ENCODE results near the gene WFDC11.
"Not testable (repeated sequence)": the region's sequence is repeated elsewhere in the genome, so short reads cannot be mapped to it uniquely, and the experiment has no call there.

WFDC11 gene

GRCh38 chr20:45670139-45670538, at the start of gene WFDC11:
Gene WFDC11, minus strand, starts transcription at chr20:45670239. Its CDS starts 19,639 bp downstream, at chr20:45650600.
- no peak for FAIRE-seq

DNA sequence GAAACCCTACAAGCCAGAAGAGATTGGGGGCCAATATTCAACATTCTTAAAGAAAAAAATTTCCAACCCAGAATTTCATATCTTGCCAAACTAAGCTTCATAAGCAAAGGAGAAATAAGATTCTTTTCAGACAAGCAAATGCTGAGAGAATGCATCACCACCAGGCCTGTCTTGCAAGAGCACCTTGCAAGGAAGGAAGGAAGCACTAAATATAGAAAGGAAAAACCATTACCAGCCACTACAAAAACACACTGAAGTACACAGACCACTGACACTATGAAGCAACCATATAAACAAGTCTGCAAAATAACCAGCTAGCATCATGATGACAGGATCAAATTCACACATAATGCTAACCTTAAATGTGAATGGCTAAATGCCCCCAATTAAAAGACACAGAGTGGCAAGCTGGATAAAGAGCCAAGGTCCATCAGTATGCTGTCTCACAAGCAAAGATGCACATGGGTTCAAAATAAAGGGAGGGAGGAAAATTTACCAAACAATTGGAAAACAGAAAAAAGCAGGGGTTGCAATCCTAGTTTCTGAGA, 46.2 kb upstream of the WFDC11 start:
- not testable (repeated sequence) for FAIRE-seq

DNA sequence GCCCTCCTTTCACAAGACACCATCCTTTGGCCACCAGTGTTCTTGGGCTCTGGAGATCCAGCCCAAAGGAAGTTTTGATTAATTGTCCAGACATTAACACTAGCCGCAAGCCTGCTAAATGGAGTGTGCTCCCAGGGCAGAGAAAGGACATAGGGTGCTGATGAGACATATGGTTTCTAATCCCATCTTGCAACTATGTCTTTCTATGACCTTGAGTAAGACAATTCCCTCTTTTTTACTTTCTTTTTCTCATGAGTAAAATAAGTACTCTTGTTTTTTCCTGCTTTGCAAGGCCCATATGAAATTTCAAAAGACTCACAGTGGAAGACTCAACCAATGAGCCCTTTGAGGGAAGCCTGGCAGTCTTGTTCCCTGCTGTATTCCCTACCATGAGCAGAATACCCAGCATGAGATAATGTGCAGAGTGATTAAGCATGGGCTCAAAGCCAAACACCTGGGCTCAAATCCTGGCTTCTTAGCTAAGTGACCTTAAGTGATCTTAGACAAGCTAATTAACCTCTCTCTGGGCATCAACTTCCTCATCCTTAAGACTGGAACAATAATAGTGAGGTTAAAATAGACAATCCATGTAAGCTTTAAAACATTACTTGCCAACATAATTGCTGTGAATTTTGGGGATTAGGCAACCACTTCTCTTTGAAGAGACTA, 35.1 kb upstream of the WFDC11 start, which contains the start of gene WFDC10B:
Gene WFDC10B, minus strand, starts transcription at position 51 of the 669 bp plus-strand sequence. CDS start 19,027 bp downstream, outside the sequence.
- no peak for FAIRE-seq

- FAIRE-seq: no peak
Measured at GRCh38 chr20:45701873-45702272, 31.8 kb upstream of the WFDC11 start, which contains the start of gene WFDC13. Gene WFDC13, plus strand, starts transcription at chr20:45702038. Its CDS starts 86 bp downstream, at chr20:45702124.

- no peak for FAIRE-seq
Measured at GRCh38 chr20:45701104-45701503, 31.1 kb upstream of the WFDC11 start.

GRCh38 chr20:45695496-45695895, 25.5 kb upstream of the WFDC11 start:
- FAIRE-seq: no peak

GRCh38 chr20:45693346-45693745, 23.3 kb upstream of the WFDC11 start:
- FAIRE-seq: not testable (repeated sequence)

- no peak for FAIRE-seq
Measured at GRCh38 chr20:45685896-45686295, 15.9 kb upstream of the WFDC11 start.

DNA sequence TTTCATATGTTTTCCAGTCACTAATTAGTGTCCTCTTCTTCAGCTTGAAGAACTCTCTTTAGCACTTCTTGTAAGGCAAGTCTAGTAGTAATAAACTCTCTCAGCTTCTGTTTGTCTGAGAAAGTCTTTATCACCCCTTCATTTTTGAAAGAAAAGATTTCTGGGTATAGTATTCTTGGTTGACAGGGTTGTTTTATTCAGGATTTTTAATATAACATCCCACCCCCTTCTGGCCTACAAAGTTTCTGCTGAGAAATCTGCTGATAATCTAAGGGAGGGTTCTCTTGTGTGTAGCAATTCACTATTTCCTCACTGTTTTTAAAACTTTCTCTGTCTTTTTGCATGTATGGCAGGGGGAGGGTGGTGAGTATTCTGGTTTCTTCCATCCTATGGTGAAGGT, 9.6 kb upstream of the WFDC11 start:
- FAIRE-seq: no peak

GRCh38 chr20:45672765-45673164, 2.7 kb upstream of the WFDC11 start:
- FAIRE-seq: no peak

DNA sequence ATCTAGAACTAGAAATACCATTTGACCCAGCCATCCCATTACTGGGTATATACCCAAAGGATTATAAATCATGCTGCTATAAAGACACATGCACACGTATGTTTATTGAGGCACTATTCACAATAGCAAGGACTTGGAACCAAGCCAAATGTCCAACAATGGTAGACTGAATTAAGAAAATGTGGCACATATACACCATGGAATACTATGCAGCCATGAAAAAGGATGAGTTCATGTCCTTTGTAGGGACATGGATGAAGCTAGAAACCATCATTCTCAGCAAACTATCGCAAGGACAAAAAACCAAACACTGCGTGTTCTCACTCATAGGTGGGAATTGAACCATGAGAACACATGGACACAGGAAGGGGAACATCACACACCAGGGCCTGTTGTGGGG, 13.0 kb downstream of the WFDC11 start:
- not testable (repeated sequence) for FAIRE-seq

- not testable (repeated sequence) for FAIRE-seq
Measured at GRCh38 chr20:45651726-45652125, 18.3 kb downstream of the WFDC11 start.

DNA sequence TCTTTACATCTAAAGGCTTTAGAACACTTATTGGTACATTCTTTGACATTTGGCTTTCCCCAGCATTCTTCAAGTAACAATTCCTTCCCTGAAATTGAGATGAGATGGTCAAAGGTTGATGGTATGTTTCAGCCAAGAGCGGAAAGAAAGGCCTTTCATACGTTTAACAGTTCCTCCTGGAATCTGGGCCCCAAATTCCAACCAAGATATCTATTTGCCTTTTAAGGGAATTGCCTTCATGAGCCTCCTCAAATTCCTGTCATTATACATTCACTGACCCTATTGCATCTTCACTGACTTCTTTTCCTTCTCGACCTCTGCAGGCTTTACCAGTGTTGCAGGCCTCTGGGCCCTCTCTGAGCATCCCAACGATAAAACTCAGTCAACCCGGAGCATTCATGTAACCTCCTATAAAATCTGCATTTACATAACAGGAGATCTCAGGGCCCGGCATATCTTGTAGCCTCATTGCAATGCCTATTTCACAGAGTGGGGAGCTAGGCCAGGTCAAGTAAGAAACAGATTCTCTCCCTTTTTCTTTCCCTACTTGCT, 20.7 kb downstream of the WFDC11 start:
- FAIRE-seq: no peak

DNA sequence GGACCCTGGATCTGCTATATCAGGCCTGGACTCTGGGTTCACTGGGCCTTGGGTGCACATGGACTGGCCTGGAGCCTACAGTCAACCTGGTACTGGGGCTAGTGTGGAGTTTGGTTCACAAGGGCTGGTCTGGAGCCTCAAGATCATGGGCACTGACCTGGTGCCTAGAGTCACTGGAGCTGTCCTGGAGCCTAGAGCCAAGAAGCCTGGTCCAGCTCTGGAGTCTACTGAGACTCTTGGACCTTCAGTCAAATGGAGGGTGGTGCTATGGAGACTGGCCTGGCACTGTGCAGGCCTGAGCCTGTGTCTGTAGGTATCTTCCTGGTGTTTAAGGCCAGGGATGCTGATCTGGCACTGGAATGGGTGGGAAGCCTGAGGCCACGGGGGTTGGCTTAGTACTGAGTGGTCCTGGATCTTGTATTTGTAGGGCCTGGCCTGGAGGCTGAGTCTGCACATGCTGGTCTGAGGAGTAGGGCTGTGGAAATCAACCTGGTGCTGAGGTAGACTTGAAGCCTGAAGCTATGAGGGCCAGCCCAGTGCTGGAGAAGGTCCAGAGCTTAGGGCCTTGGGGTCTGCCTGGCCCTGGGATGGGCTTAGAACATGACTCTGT, 22.5 kb downstream of the WFDC11 start:
- FAIRE-seq: no peak

DNA sequence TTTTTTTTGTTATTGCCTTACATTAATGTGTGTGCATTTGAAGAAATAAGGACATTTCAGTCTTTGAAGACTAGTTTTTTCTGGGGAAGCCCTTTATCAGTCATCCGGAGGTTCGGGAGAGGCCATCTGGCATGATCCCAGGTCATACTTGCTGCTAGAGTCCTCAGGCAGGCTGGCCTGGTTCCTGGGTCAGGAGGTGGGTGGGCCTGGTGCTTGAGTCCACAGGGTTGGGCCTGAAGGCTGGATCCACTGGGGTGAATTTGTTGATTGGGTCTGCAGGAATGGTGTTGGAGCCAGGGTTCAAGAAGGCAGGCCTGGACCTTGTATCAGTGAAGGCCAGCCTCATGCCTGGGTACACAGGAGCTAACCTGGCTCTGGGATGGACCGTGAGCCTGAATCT, 23.2 kb downstream of the WFDC11 start:
- no peak for FAIRE-seq

DNA sequence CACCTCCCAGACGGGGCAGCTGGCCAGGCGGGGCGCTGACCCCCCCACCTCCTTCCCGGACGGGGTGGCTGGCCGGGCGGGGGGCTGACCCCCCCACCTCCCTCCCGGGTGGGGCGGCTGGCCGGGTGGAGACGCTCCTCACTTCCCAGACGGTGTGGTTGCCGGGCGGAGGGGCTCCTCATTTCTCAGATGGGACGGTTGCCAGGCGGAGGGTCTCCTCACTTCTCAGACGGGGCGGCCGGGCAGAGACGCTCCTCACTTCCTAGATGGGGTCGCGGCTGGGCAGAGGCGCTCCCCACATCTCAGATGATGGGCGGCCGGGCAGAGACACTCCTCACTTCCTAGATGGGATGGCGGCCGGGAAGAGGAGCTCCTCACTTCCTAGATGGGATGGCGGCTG, 24.2 kb downstream of the WFDC11 start:
- not testable (repeated sequence) for FAIRE-seq

- FAIRE-seq: not testable (repeated sequence)
Measured at GRCh38 chr20:45641076-45641475, 29.0 kb downstream of the WFDC11 start.

DNA sequence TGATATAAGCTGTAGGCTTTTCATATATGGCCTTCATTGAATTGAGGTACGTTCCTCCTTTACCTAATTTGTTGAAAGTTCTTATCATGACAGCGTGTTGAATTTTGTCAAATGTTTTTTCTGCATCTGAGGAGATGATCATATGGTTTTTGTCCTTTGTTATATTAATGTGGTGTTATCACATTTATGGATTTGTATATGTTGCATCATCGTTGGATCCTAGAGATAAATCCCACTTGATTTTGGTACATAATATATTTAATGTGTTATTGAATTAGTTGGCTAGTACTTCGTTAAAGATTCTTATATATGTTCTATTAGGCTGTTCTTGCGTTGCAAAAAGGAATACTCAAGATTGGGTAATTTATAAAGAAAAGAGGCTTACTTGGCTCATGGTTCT, 30.4 kb downstream of the WFDC11 start:
- FAIRE-seq: no peak

GRCh38 chr20:45636513-45636912, 33.5 kb downstream of the WFDC11 start:
- FAIRE-seq: no peak

DNA sequence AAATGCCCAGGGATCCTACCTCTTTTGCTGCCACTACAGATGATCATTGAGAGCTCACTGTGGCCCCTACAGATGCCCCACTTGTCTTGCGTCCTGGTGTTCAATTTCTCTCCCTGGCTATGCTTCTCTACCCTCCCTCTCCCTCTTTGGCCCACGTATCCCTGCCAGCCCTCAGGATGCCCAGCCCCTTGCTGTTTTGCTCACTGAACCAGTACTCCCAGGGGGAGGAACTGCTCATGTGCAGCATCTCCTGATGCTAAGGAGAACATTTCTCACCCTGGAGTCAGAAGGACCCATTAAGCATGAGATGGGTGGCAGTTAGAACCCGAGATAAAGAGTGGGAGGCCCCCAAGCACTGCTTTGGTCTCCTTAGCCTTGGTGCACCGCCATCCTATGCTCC, 38.9 kb downstream of the WFDC11 start, which contains the start of gene WFDC9:
Gene WFDC9, minus strand, starts transcription at position 101 of the 400 bp plus-strand sequence. CDS start 21,103 bp downstream, outside the sequence.
- no peak for FAIRE-seq

- FAIRE-seq: no peak
Measured at GRCh38 chr20:45630371-45630770, 39.7 kb downstream of the WFDC11 start.

DNA sequence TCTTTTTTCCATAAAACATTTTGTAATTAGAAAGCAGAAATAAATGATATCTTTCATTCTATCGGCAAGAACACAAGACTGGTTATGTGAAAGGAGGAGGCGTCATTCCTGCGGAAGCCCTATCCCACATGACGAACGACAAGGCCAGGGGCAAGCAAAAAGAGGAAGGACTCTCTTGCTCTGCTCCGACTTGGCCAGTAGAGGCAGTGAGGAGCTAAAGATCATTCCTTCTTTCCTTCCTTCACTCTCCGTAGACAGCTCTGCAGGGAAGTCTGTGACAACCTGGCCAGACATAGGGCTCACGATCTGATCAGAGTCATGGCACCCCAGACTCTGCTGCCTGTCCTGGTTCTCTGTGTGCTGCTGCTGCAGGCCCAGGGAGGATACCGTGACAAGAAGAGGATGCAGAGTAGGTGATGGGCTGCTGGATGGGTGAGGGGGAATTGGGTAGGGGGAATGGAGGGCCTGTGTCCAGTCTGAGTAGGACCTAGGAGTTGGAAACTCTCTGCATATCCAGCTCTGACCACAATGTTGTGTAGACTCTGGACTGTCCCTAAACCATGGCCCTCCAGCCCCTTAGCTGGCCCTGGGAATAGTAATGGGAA, 40.4 kb downstream of the WFDC11 start, which contains the start of gene WFDC10A:
Gene WFDC10A, plus strand, starts transcription at position 244 of the 605 bp plus-strand sequence. Its CDS starts 75 bp downstream, at position 319.
- FAIRE-seq: no peak

DNA sequence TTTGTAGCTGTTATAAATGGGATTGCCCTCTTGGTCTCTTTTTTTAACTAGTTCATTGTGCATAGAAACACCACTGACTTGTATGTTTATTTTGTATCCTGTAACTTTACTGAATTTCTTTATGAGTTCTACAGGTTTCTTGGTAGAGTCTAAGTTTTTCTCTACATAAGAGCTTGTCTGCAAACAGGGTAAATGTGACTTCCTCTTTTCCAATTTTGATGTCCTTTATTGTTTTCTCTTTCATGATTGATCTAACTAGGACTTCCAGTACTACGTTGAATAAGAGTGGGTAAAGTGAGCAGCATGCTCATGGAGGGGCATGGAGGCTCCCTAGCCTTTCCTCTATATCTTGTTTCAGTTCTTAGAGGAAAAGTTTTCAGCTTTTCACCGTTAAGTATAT, 43.5 kb downstream of the WFDC11 start:
- no peak for FAIRE-seq
